DMS53 (cell line): ENCODE data around the gene ITGB1.
"Not testable (repeated sequence)": the region's sequence is repeated elsewhere in the genome, so short reads cannot be mapped to it uniquely, and the experiment has no call there.

ENCODE experiments used
- DNase-seq: peaks from one replicate; lab custom pipeline; 2025; lab: John Stamatoyannopoulos, UW

The ITGB1 gene

GRCh38 chr10:32980558-32981468 lies 22.8 kb upstream of the ITGB1 start:
- peak; percentile 99 for DNase-seq

- no peak for DNase-seq
Measured at GRCh38 chr10:32980242-32980557, 22.2 kb upstream of the ITGB1 start.

GRCh38 chr10:32979719-32980118 lies 21.7 kb upstream of the ITGB1 start:
- not testable (repeated sequence) for DNase-seq

- no peak for DNase-seq
Measured at GRCh38 chr10:32979041-32979440, 21.0 kb upstream of the ITGB1 start.

- not testable (repeated sequence) for DNase-seq
Measured at GRCh38 chr10:32977846-32978809, 20.1 kb upstream of the ITGB1 start.

- DNase-seq: no peak
Measured at GRCh38 chr10:32976338-32976737, 18.3 kb upstream of the ITGB1 start.

- peak; percentile 37 for DNase-seq
Measured at GRCh38 chr10:32972929-32973328, 14.9 kb upstream of the ITGB1 start.

- no peak for DNase-seq
Measured at GRCh38 chr10:32972460-32972859, 14.4 kb upstream of the ITGB1 start.

- no peak for DNase-seq
Measured at GRCh38 chr10:32971536-32972091, 13.6 kb upstream of the ITGB1 start.

GRCh38 chr10:32970910-32971309 lies 12.9 kb upstream of the ITGB1 start:
- DNase-seq: no peak

- DNase-seq: no peak
Measured at GRCh38 chr10:32964270-32964669, 6.2 kb upstream of the ITGB1 start.

GRCh38 chr10:32963096-32963495 lies 5.1 kb upstream of the ITGB1 start:
- DNase-seq: no peak

GRCh38 chr10:32962521-32962920 lies 4.5 kb upstream of the ITGB1 start:
- no peak for DNase-seq

GRCh38 chr10:32961895-32962369 lies 3.9 kb upstream of the ITGB1 start:
- peak; percentile 41 for DNase-seq

GRCh38 chr10:32961343-32961894 lies 3.4 kb upstream of the ITGB1 start:
- no peak for DNase-seq

GRCh38 chr10:32960022-32960421 lies 2.0 kb upstream of the ITGB1 start:
- DNase-seq: peak; percentile 33

GRCh38 chr10:32959006-32959920 lies 1.2 kb upstream of the ITGB1 start:
- peak; percentile 55 for DNase-seq

GRCh38 chr10:32957341-32958084 lies 517 bp downstream of the ITGB1 start:
- peak; percentile 77 for DNase-seq

- peak; percentile 30 for DNase-seq
Measured at GRCh38 chr10:32956365-32957197, 1.4 kb downstream of the ITGB1 start.
